Colonic mucosa (tissue), 4 donors: ENCODE data around the gene SLC29A3. TPM values are rescaled to one million over a fixed set of nuclear protein-coding genes. Genes with fewer than 3 reads are reported as not detected.

Source experiments
- DNase-seq: peaks from one replicate; pipeline ENCODE4 v3.0.0-alpha.2; 2020
- H3K27ac ChIP-seq: fragments of 200-600 bp; one replicate; pipeline ENCODE4 v1.8.0; 2021
- H3K27me3 ChIP-seq: fragments of 200-600 bp; one replicate; pipeline ENCODE4 v1.8.0; 2021
- H3K36me3 ChIP-seq: fragments of 200-600 bp; one replicate; pipeline ENCODE4 v1.8.0; 2021
- H3K4me1 ChIP-seq: fragments of 200-600 bp; one replicate; pipeline ENCODE4 v1.8.0; 2021; ENCODE audit warnings: mild to moderate bottlenecking
- H3K4me3 ChIP-seq: fragments of 200-600 bp; one replicate; pipeline ENCODE4 v1.8.0; 2021
- H3K9ac ChIP-seq, 2 donors: one replicate each; pipeline ENCODE4 v1.7.0; 2013; ENCODE audit warnings: control low read depth in 2 of 2, low read depth in 2 of 2, low read length in 2 of 2
- H3K9me3 ChIP-seq: fragments of 200-600 bp; one replicate; pipeline ENCODE4 v1.8.0; 2021
- intact Hi-C: fragments of 100-400 bp; cut with DNase I; formaldehyde crosslinking; loops from one replicate; pipeline ENCODE4 v1.14.1; 2022
- total RNA-seq, 2 donors: library from RNA; stranded (reverse); fragmentation: NEBNext Ultra II Directional in 1 of 2; extraction: Animal tissue kit (Norgen Biotek cat#: 25700) in 1 of 2; gene quantifications; one replicate each; pipeline ENCODE4 v1.2.1, GENCODE V29; 2021
- TF ChIP-seq, protein P1 (sequence below): fragments of 200-600 bp; IDR thresholded peaks from one replicate; pipeline ENCODE4 v1.8.0; 2022; ENCODE audit warnings: antibody characterized with exemption, mild to moderate bottlenecking
- donor health status: healthy.
- donor health status: DM: no; HTN: no; CAD: no.
- donor health status: DM: no; HTN: no; CAD: no.

The SLC29A3 gene
- total RNA-seq, 2 donors from 2014 or later = 3.8 to 6.5 TPM

DNA sequence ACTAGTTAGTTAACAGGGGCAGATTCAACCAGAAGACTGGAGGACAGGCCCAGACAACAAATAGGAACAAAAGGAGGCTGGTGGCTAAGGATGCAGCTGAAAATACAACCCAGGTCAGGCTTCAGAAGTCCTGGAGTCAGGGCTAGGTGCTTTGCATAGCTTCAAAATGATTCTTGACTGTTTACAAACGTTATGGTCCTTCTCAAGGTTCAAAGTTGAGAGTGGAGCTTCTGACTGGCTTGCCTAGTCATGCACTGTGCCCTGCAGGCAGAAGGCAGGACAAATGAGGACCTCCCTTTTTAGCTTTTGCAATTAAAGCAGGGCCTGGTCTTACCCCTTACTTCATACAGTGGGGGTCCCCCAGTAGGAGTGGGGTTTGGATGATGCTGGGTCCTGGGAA, 73.2 kb downstream of the SLC29A3 start:
- TF ChIP-seq, protein P1, sequence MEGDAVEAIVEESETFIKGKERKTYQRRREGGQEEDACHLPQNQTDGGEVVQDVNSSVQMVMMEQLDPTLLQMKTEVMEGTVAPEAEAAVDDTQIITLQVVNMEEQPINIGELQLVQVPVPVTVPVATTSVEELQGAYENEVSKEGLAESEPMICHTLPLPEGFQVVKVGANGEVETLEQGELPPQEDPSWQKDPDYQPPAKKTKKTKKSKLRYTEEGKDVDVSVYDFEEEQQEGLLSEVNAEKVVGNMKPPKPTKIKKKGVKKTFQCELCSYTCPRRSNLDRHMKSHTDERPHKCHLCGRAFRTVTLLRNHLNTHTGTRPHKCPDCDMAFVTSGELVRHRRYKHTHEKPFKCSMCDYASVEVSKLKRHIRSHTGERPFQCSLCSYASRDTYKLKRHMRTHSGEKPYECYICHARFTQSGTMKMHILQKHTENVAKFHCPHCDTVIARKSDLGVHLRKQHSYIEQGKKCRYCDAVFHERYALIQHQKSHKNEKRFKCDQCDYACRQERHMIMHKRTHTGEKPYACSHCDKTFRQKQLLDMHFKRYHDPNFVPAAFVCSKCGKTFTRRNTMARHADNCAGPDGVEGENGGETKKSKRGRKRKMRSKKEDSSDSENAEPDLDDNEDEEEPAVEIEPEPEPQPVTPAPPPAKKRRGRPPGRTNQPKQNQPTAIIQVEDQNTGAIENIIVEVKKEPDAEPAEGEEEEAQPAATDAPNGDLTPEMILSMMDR = no peak
- no peak overlapping the region for H3K9ac ChIP-seq
- DNase-seq = no peak
- H3K36me3 ChIP-seq = no peaks in the 10 kb centered on the region
- intact Hi-C loops = no loop called here
- no peaks in the 10 kb centered on the region for H3K9me3 ChIP-seq
- H3K4me3 ChIP-seq = no peak overlapping the region
- peaks cover 6% of the 10 kb centered on the region for H3K27me3 ChIP-seq
- peaks cover under 1% of the 10 kb centered on the region for H3K4me1 ChIP-seq
- no peak overlapping the region for H3K27ac ChIP-seq

DNA sequence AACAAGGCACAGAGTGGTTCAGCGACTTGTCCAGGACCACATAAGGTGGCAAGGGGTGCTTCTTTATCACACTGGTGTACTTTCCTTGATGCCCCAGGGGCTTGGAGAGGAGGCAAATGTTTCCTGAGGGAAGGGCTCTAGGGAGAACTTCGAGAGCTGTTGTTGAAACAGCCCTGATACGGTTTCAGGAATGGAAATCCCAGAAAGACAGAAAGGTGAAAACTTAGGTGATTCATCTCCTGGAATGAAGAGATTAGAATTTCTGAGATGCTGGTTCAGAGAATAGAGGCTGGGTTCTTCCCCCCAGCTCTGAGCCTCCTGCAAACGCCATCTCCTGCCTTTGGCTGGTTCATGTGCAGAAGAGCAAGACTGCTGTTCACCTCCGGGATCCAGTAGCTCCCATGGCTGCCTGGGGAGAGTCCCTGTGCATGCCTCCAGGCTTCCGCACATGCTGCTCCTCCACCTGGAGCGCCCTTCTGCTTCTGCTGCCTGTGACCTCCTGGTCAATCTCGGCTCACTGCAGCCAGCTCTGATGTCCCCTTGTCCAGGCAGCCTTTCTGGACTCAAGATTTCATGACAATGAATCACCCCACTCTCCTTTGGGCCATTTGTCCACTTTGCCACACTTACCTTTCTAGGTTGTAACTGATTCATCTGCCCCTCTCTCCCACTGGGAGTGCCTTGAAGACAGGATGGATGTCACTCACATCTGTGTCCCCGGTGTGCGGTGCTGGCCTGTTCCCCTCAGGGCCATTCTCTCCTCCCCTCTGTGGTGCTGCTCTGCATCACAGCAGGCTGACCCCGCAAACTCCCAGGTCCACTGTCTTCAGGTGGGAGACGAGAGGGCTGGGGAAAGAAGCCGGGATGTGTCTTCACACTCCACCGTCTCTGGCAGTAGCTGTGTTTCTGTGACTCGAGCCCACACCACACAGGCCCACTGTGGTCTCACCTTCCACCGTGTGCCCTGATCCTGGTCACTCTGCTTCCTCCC, 74.0 kb downstream of the SLC29A3 start:
- Histone ChIP-seq H3K9ac (no peak overlapping the region), H3K4me3 (no peak overlapping the region), H3K36me3 (no peaks in the 10 kb centered on the region), H3K4me1 (peaks cover 9% of the 10 kb centered on the region), H3K27me3 (peaks cover 14% of the 10 kb centered on the region), H3K9me3 (no peaks in the 10 kb centered on the region), H3K27ac (no peak overlapping the region)
- DNase-seq = no peak
- intact Hi-C loops = no loop called here
- TF ChIP-seq, protein P1 = no peak

DNA sequence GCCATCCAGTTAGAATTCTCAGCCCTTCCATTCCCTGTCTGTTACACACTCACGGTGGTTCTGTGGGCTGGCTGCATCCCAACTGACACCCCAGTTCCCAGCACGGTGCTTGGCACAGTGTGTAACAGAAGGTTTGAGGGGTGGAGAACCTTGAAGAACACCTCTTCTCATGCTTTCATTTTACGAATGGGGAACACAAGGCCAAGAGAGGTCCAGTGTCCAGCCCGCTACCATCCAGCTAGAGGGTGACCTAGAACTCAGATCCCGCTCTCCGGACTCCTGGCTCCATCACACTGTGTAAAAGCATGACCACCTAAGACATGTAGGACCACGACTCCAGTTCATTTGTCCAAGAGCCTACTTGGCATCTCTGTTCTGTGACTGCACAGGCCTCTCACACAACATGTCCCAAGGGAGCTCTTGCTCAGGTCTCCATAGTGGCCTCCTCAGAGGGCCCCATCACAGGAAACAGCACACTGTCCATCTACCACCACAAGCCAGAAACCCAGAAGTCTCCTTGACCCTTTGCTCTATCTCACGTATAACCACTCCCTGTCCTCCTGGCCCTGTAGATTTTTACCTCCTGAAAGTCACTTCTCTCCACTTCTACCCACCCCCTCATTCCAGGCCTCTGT, 74.9 kb downstream of the SLC29A3 start:
- Histone ChIP-seq H3K27ac (no peak overlapping the region), H3K9ac (no peak overlapping the region), H3K4me1 (peaks cover 9% of the 10 kb centered on the region), H3K36me3 (no peaks in the 10 kb centered on the region), H3K9me3 (no peaks in the 10 kb centered on the region), H3K4me3 (no peak overlapping the region), H3K27me3 (peaks cover 15% of the 10 kb centered on the region)
- intact Hi-C loops = no loop called here
- no peak for DNase-seq
- TF ChIP-seq, protein P1 = no peak

DNA sequence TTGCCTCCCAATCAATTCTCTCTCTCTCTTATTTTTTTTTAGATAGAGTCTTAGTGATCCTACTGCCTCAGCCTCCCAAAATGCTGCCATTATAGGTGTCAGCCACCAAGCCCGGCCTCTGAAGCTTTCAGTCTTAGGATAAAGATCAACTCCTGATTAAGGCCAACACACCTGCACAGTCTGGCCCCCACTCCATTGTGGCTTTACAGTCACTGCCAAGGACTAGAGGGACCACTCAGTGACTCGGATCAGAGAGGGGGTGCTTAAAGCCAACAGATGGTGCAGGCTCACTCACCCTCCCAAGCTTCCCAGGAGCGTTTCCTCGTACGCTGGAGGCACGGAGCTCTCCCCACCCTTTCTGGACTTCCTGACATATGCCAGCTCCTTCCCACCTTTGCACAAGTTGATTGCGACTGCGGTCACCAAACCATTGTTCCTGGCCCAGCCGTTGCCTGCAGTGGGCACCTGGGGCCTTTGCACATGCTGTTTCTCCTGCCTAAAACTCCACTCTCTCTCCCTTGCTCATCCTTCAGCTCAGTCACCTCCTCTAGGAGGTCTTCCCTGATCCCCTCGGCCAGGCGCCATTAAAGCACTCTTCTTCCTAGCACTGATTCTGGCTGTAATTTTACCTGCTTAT, 76.0 kb downstream of the SLC29A3 start:
- intact Hi-C loops = no loop called here
- TF ChIP-seq, protein P1 = no peak
- Histone ChIP-seq H3K4me3 (no peak overlapping the region), H3K36me3 (no peaks in the 10 kb centered on the region), H3K9ac (no peak overlapping the region), H3K27me3 (peaks cover 17% of the 10 kb centered on the region), H3K4me1 (peaks cover 9% of the 10 kb centered on the region), H3K9me3 (no peaks in the 10 kb centered on the region), H3K27ac (no peak overlapping the region)
- no peak for DNase-seq

DNA sequence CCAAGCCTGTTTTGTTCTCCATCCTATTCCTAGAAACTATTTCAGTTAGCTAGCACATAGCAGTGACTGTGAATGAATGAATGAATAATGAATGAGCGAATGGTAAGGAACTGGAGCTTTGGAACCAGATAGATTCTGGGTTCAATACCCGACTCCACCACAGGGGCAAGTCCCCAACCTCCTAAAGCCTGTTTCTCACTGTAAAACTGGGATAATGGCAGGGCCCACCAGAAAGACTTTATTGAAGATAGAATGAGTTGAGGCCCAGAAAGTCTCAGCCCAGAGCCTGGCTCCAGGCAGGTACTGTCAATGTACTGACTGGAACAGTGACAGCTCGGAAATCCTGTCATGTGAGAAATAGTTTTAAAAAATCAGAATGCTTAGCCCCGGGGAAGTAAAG, 76.6 kb downstream of the SLC29A3 start:
- no peak overlapping the region for H3K4me3 ChIP-seq
- H3K9me3 ChIP-seq = no peaks in the 10 kb centered on the region
- H3K4me1 ChIP-seq = peaks cover 9% of the 10 kb centered on the region
- no peak overlapping the region for H3K27ac ChIP-seq
- no peak overlapping the region for H3K9ac ChIP-seq
- intact Hi-C loops = no loop called here
- no peaks in the 10 kb centered on the region for H3K36me3 ChIP-seq
- DNase-seq = no peak
- H3K27me3 ChIP-seq = peaks cover 17% of the 10 kb centered on the region
- TF ChIP-seq, protein P1 = no peak
